Astrocyte of the spinal cord (primary cell): Measurements from ENCODE around the gene AP3B1.

Source experiments
- DNase-seq: peaks from one replicate; pipeline ENCODE4 v3.0.0; 2011; ENCODE audit warnings: low read depth, low spot score
- H3K4me3 ChIP-seq: 2 replicates; pipeline ENCODE4 v1.5.1; 2011; ENCODE audit warnings: low read depth, mild to moderate bottlenecking, low read length, moderate library complexity
- CTCF ChIP-seq: IDR thresholded peaks from 2 replicates; pipeline ENCODE4 v1.5.1; 2012; ENCODE audit warnings: low read depth, mild to moderate bottlenecking, low read length, inconsistent platforms
- in situ Hi-C: cut with HindIII; loops from 2 replicates; pipeline ENCODE4 v1.10.0; 2017; ENCODE audit warnings: low sequenced_read_pairs

The AP3B1 gene

DNA sequence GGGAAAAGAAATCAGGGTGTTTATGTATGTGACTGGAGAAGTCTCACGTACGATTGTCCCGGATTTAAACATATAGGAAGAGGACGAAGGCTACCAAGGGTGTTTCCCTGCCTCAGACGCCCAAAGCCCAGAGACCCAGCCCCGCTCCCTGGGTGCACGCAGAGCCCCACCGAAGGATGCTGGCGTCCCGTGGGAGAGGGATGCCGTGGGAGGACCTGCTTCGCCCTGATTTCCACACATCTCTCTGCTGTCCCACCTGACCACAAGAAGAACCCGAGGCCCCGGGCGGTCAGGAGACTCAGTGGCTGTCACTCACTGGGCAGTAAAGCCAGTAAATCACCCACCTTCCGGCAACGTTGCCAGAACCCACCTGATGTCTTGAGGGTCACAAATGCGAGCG, 306.5 kb downstream of the AP3B1 start:
- no peak for DNase-seq
- in situ Hi-C loops, result no loop called here
- TF ChIP-seq CTCF, result no peak
- H3K4me3 ChIP-seq, result no peak overlapping the region

DNA sequence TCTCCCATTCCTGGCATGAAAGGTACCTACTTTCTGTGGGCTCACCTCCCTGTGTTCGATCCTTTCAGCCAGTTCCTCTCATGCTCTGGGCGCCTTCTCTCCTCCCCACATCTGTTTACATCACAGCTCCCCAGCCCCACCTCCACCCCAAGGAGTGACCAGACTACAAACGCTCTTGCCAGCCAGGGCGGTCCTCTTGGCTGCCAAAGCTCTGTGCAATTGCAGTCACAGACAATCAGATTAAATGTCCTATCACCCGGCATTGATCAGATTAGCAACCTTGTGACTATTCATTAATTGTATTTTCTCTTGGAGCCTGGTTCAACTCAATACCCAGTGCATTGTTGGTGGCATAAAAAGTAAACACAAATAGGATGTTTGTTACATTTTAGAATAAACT, 307.2 kb downstream of the AP3B1 start:
- H3K4me3 ChIP-seq, result no peak overlapping the region
- no peak for TF ChIP-seq CTCF
- in situ Hi-C loops, result no loop called here
- no peak for DNase-seq

- H3K4me3 ChIP-seq, result no peak overlapping the region
- DNase-seq, result no peak
- TF ChIP-seq CTCF, result no peak
- in situ Hi-C loops, result no loop called here
Measured at GRCh38 chr5:77986261-77986660, 308.2 kb downstream of the AP3B1 start.

GRCh38 chr5:77985247-77985646, 309.3 kb downstream of the AP3B1 start:
- in situ Hi-C loops, result no loop called here
- TF ChIP-seq CTCF, result no peak
- DNase-seq, result no peak
- H3K4me3 ChIP-seq, result no peak overlapping the region

- in situ Hi-C loops, result no loop called here
- no peak for DNase-seq
- H3K4me3 ChIP-seq, result no peak overlapping the region
- no peak for TF ChIP-seq CTCF
Measured at GRCh38 chr5:77984587-77984986, 309.9 kb downstream of the AP3B1 start.

- no peak for TF ChIP-seq CTCF
- no peak for DNase-seq
- H3K4me3 ChIP-seq, result no peak overlapping the region
- in situ Hi-C loops, result no loop called here
Measured at GRCh38 chr5:77983482-77984199, 310.9 kb downstream of the AP3B1 start.
